Endodermal cell (in vitro differentiated cells): Measurements from ENCODE around the gene CHTF8. TPM values are rescaled to one million over a fixed set of nuclear protein-coding genes. Genes with fewer than 3 reads are reported as not detected.

ENCODE experiments used
- DNase-seq: peaks from one replicate; pipeline ENCODE4 v3.0.0-alpha.2; 2017
- H3K27ac ChIP-seq: 2 replicates; pipeline ENCODE4 v1.5.1; 2013; ENCODE audit warnings: mild to moderate bottlenecking, low read depth, low read length, moderate library complexity
- H3K27me3 ChIP-seq: 2 replicates; pipeline ENCODE4 v1.6.1; 2013; ENCODE audit warnings: mild to moderate bottlenecking, low read length, moderate library complexity; ENCODE audit not compliant: insufficient read depth, control insufficient read depth, poor library complexity, severe bottlenecking
- H3K36me3 ChIP-seq: 2 replicates; pipeline ENCODE4 v1.7.0; 2013; ENCODE audit warnings: mild to moderate bottlenecking, low read length, moderate library complexity; ENCODE audit not compliant: control insufficient read depth, insufficient read depth
- H3K4me1 ChIP-seq: one replicate; pipeline ENCODE4 v1.7.0; 2013; ENCODE audit warnings: low read length; ENCODE audit not compliant: control insufficient read depth, insufficient read depth
- H3K4me3 ChIP-seq: 2 replicates; pipeline ENCODE4 v1.5.1; 2013; ENCODE audit warnings: mild to moderate bottlenecking, low read length, moderate library complexity
- H3K9ac ChIP-seq: 2 replicates; pipeline ENCODE4 v1.6.1; 2013; ENCODE audit warnings: mild to moderate bottlenecking, low read length, moderate library complexity; ENCODE audit not compliant: poor library complexity, severe bottlenecking; ENCODE audit errors: extremely low read depth
- H3K9me3 ChIP-seq: 2 replicates; pipeline ENCODE4 v1.6.1; 2013; ENCODE audit warnings: mild to moderate bottlenecking, low read length, moderate library complexity; ENCODE audit not compliant: control insufficient read depth
- H3K27ac Mint-ChIP-seq: 2 replicates; pipeline ENCODE4 v1.8.0; 2020; ENCODE audit warnings: mixed read lengths
- H3K27me3 Mint-ChIP-seq: 2 replicates; pipeline ENCODE4 v1.8.0; 2021; ENCODE audit warnings: mild to moderate bottlenecking, mixed read lengths; ENCODE audit not compliant: insufficient read depth
- H3K36me3 Mint-ChIP-seq: 2 replicates; pipeline ENCODE4 v1.8.0; 2020; ENCODE audit warnings: low read depth, mixed read lengths
- H3K4me1 Mint-ChIP-seq: 2 replicates; pipeline ENCODE4 v1.8.0; 2020; ENCODE audit warnings: mixed read lengths
- H3K4me3 Mint-ChIP-seq: 2 replicates; pipeline ENCODE4 v1.8.0; 2020; ENCODE audit warnings: mild to moderate bottlenecking, moderate library complexity, mixed read lengths
- H3K9me3 Mint-ChIP-seq: 2 replicates; pipeline ENCODE4 v1.8.0; 2020; ENCODE audit warnings: mild to moderate bottlenecking, mixed read lengths
- WGBS, 2 experiments: methylation state at CpG; one replicate each; pipeline versions ENCODE4 v1.1.5 to v1.1.7; 2013; ENCODE audit warnings: missing lambda C conversion rate in 2 of 2, mixed read lengths in 1 of 2; ENCODE audit not compliant: insufficient coverage in 1 of 2, insufficient read length in 1 of 2; 5-methylcytosine and 5-hydroxymethylcytosine counted together
- total RNA-seq, 2 donors: library from RNA; stranded (reverse); fragmentation: NEBNext Ultra II Directional in 1 of 2; extraction: Animal tissue kit (Norgen Biotek cat#: 25700) in 1 of 2; gene quantifications; 2 replicates in 1 of 2; 3 replicates in 1 of 2; pipeline ENCODE4 v1.2.1, GENCODE V29; 2021
- TF ChIP-seq, protein P1 (sequence below): fragments of 200-600 bp; sonication (generic); conservative IDR thresholded peaks from 2 replicates; pipeline ENCODE4 v1.5.0; 2021; ENCODE audit warnings: antibody characterized with exemption, mild to moderate bottlenecking

The CHTF8 gene
- total RNA-seq, 2 donors from 2014 or later: 105 to 142 TPM

DNA sequence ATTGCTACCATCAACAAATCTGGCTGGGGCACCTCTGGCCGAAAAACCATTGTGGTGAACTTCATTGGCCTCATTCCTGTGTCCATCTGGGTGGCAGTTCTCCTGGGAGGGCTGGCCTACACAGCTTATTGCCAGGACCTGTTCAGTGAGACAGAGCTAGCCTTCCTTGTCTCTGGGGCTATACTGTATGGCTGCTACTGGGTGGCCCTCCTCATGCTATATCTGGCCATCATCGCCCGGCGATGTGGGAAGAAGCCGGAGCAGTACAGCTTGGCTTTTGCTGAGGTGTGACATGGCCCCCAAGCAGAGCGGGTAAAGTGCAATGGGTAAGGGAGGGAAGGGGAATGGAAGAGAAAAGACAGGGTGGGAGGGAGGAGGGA is 17.4 kb downstream of the CHTF8 start:
- DNase-seq: no peak
- Mint-ChIP-seq H3K36me3 (peaks cover 45% of the 10 kb centered on the region), H3K27ac (no peak overlapping the region), H3K9me3 (no peaks in the 10 kb centered on the region), H3K4me1 (peaks cover 12% of the 10 kb centered on the region), H3K27me3 (peaks cover 3% of the 10 kb centered on the region), H3K4me3 (no peak overlapping the region)
- no peak overlapping the region for H3K27ac ChIP-seq
- no peak overlapping the region for H3K9ac ChIP-seq
- peaks cover 5% of the 10 kb centered on the region for H3K4me1 ChIP-seq
- peaks cover 44% of the 10 kb centered on the region for H3K36me3 ChIP-seq
- H3K27me3 ChIP-seq: no peaks in the 10 kb centered on the region
- no peak overlapping the region for H3K4me3 ChIP-seq
- WGBS, 2 experiments: 96% methylated on average over 3 to 6 of the region's 6 CpGs
- H3K9me3 ChIP-seq: no peaks in the 10 kb centered on the region
- TF ChIP-seq, protein P1, sequence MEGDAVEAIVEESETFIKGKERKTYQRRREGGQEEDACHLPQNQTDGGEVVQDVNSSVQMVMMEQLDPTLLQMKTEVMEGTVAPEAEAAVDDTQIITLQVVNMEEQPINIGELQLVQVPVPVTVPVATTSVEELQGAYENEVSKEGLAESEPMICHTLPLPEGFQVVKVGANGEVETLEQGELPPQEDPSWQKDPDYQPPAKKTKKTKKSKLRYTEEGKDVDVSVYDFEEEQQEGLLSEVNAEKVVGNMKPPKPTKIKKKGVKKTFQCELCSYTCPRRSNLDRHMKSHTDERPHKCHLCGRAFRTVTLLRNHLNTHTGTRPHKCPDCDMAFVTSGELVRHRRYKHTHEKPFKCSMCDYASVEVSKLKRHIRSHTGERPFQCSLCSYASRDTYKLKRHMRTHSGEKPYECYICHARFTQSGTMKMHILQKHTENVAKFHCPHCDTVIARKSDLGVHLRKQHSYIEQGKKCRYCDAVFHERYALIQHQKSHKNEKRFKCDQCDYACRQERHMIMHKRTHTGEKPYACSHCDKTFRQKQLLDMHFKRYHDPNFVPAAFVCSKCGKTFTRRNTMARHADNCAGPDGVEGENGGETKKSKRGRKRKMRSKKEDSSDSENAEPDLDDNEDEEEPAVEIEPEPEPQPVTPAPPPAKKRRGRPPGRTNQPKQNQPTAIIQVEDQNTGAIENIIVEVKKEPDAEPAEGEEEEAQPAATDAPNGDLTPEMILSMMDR: no peak

DNA sequence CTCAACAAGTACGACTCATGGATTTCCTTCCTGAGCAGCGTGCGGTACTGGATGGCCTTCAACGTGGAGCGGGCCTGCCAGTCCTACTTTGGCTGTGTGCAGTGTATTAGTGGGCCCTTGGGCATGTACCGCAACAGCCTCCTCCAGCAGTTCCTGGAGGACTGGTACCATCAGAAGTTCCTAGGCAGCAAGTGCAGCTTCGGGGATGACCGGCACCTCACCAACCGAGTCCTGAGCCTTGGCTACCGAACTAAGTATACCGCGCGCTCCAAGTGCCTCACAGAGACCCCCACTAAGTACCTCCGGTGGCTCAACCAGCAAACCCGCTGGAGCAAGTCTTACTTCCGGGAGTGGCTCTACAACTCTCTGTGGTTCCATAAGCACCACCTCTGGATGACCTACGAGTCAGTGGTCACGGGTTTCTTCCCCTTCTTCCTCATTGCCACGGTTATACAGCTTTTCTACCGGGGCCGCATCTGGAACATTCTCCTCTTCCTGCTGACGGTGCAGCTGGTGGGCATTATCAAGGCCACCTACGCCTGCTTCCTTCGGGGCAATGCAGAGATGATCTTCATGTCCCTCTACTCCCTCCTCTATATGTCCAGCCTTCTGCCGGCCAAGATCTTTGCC is 17.9 kb downstream of the CHTF8 start:
- no peaks in the 10 kb centered on the region for H3K27me3 ChIP-seq
- no peaks in the 10 kb centered on the region for H3K9me3 Mint-ChIP-seq
- H3K27ac ChIP-seq: no peak overlapping the region
- H3K27ac Mint-ChIP-seq: no peak overlapping the region
- peaks cover 8% of the 10 kb centered on the region for H3K27me3 Mint-ChIP-seq
- peaks cover 5% of the 10 kb centered on the region for H3K4me1 ChIP-seq
- peaks cover 48% of the 10 kb centered on the region for H3K36me3 Mint-ChIP-seq
- H3K9ac ChIP-seq: no peak overlapping the region
- H3K4me3 Mint-ChIP-seq: no peak overlapping the region
- DNase-seq: peak; percentile 44
- TF ChIP-seq, protein P1: no peak
- 94 to 98% methylated on average over 24 to 25 of the region's 25 CpGs for WGBS, 2 experiments
- H3K36me3 ChIP-seq: peaks cover 39% of the 10 kb centered on the region
- peaks cover 12% of the 10 kb centered on the region for H3K4me1 Mint-ChIP-seq
- H3K4me3 ChIP-seq: no peak overlapping the region
- H3K9me3 ChIP-seq: no peaks in the 10 kb centered on the region

DNA sequence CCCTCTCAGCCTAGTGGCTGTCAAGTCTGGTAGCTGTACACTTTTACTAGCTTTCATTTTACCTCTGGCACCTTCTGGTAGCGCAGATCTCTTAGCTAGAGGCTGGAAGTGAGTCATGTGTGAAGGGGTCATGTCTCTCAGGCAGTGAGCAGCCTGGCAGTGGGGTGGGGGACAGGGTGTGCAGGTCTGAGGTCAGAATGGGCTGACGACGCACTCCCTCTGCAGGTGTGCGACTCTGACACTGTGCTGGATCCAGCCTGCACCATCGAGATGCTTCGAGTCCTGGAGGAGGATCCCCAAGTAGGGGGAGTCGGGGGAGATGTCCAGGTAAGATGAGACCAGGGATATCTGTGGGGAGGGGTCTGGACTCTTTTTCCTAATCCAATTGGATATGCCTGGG is 19.2 kb downstream of the CHTF8 start:
- DNase-seq: no peak
- Mint-ChIP-seq H3K4me1 (peaks cover 18% of the 10 kb centered on the region), H3K4me3 (no peak overlapping the region), H3K27ac (no peak overlapping the region), H3K36me3 (peaks cover 42% of the 10 kb centered on the region), H3K9me3 (no peaks in the 10 kb centered on the region), H3K27me3 (peaks cover 20% of the 10 kb centered on the region)
- Histone ChIP-seq H3K36me3 (peaks cover 29% of the 10 kb centered on the region), H3K9ac (no peak overlapping the region), H3K27ac (no peak overlapping the region), H3K4me3 (no peak overlapping the region), H3K27me3 (peaks cover 9% of the 10 kb centered on the region), H3K9me3 (no peaks in the 10 kb centered on the region), H3K4me1 (peaks cover 5% of the 10 kb centered on the region)
- TF ChIP-seq, protein P1: no peak
- 95 to 100% methylated on average over 6 to 7 of the region's 7 CpGs for WGBS, 2 experiments
